ENCODE measurements around the gene PDGFD.

Gene PDGFD

GRCh38 chr11:103995896-103996295 lies 168.1 kb downstream of the PDGFD start:
- DNase-seq, result no peak

GRCh38 chr11:103994518-103994917 lies 169.4 kb downstream of the PDGFD start:
- no peak for DNase-seq

- DNase-seq, result no peak
Measured at GRCh38 chr11:103994094-103994493, 169.9 kb downstream of the PDGFD start.

GRCh38 chr11:103993507-103993906 lies 170.4 kb downstream of the PDGFD start:
- no peak for DNase-seq

GRCh38 chr11:103988595-103988969 lies 175.4 kb downstream of the PDGFD start:
- no peak for DNase-seq

- DNase-seq, result no peak
Measured at GRCh38 chr11:103987629-103988594, 176.0 kb downstream of the PDGFD start.

GRCh38 chr11:103985041-103985440 lies 178.9 kb downstream of the PDGFD start:
- DNase-seq, result no peak

- DNase-seq, result no peak
Measured at GRCh38 chr11:103980108-103980507, 183.8 kb downstream of the PDGFD start.

GRCh38 chr11:103978616-103979595 lies 185.0 kb downstream of the PDGFD start:
- DNase-seq, result no peak

GRCh38 chr11:103972013-103972412 lies 191.9 kb downstream of the PDGFD start:
- no peak for DNase-seq

GRCh38 chr11:103970701-103971249 lies 193.2 kb downstream of the PDGFD start:
- DNase-seq, result no peak

GRCh38 chr11:103968685-103969084 lies 195.3 kb downstream of the PDGFD start:
- no peak for DNase-seq

GRCh38 chr11:103967985-103968384 lies 196.0 kb downstream of the PDGFD start:
- no peak for DNase-seq

- no peak for DNase-seq
Measured at GRCh38 chr11:103964390-103964789, 199.6 kb downstream of the PDGFD start.

- DNase-seq, result no peak
Measured at GRCh38 chr11:103963648-103964047, 200.3 kb downstream of the PDGFD start.

- no peak for DNase-seq
Measured at GRCh38 chr11:103961010-103961409, 202.9 kb downstream of the PDGFD start.

- DNase-seq, result no peak
Measured at GRCh38 chr11:103960108-103960507, 203.8 kb downstream of the PDGFD start.

- DNase-seq, result no peak
Measured at GRCh38 chr11:103959279-103959942, 204.5 kb downstream of the PDGFD start.

- DNase-seq, result no peak
Measured at GRCh38 chr11:103958475-103959215, 205.3 kb downstream of the PDGFD start.

GRCh38 chr11:103953797-103954486 lies 210.0 kb downstream of the PDGFD start:
- DNase-seq, result no peak

GRCh38 chr11:103949781-103950180 lies 214.2 kb downstream of the PDGFD start:
- DNase-seq, result no peak
